ENCODE results near the gene SMARCD1. TPM values are rescaled to one million over a fixed set of nuclear protein-coding genes. Genes with fewer than 3 reads are reported as not detected.

SMARCD1 gene
- total RNA-seq (2022; extraction: Qiagen RNA extraction): 59.4 to 81.8 TPM (median 68.4 TPM) in 5 replicates

GRCh38 chr12:50084775-50085614, at the start of gene SMARCD1:
Gene SMARCD1, plus strand, starts transcription at chr12:50085342. Its CDS starts 28 bp downstream, at chr12:50085370.

DNA sequence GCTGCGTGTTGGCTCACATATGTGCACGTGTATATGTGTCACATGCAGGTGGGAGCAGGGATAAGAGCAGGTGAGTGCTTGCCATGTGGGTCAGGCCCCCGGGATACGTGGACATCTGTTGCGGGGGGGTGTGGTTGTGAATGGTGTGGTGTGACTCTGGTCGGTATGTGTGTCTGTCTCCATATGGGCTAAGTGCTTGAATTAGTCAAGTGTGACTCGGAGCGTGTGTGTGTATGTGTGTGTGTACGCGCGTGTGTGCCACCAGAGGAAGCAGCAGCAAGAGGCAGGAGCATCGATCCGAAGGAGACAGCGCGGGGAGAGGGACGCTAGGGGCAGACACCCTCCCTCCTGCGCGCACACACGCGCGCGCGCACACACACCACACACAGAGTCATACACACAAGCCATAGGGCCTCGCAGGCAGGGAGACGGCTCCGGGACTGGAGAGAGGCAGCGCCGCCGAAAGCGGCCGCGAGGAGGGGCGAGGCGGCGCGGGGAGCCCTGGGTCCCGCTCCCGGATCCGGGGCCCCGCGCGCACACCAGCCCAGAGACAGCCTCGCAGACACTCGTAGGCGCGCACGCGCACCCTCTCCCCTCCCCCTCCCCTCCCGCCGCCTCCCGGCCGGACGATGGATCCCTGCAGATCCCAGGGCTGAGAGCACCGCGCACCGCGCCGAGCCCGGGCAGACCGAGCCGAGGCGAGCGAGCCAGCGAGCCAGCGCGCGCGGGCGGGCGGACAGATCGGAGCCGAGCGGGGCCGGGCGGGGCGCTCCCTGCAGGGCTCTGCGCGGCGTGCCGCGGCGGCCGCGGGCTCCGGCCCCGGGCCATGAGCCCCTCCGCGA, 27.9 kb upstream of the SMARCD1 start, which contains the start of gene ASIC1:
ASIC1 (plus strand) TSS at position 597 of the 842 bp plus-strand sequence. CDS start 1,171 bp downstream, outside the sequence.

DNA sequence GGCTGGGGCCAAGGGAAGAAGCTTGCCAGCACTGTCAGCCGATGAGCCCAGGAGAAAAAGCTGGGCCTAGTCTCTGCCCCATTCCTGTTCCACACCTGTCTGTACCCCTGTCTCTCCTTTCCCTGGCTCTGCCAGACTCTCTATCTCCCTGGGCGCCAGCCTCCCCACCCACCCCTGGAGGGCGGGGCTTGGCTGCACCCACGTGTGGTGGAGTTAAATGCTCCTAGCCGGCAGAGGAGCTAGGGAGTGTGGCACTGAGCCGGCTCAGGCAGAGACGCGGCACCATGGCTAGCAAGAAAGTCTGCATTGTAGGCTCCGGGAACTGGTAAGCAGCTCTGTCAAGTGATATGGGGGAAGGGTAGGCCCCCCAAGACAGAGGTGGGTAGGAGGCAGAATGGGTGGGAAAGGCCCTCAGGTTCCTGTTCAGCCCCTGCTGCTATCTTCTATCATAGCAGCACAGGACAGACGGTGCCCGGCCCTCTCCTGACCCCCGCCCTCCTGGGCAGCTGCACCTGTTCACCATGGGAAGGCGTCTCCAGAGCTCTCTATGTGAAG, 18.7 kb downstream of the SMARCD1 start, which contains the start of gene GPD1:
GPD1 (plus strand) TSS at position 242 of the 555 bp plus-strand sequence; CDS start at position 285, 43 bp downstream.

GRCh38 chr12:50111693-50112455, 26.7 kb downstream of the SMARCD1 start, which contains the start of gene COX14:
Gene COX14, plus strand, starts transcription at chr12:50112236. Its CDS starts 7,808 bp downstream, at chr12:50120044.

Other genes with a start within 250 kb of the SMARCD1 start
- gene BCDIN3D, start 242.2 kb upstream of the SMARCD1 start, total RNA-seq (2022; extraction: Qiagen RNA extraction): 4.3 to 4.9 TPM (median 4.4 TPM) in 5 replicates
- gene FAIM2, start 181.4 kb upstream of the SMARCD1 start, total RNA-seq (2022; extraction: Qiagen RNA extraction): 0.02 TPM in 1 of 5 replicates, not detected in the others
- not detected in 5 replicates for gene AQP2, start 134.6 kb upstream of the SMARCD1 start, total RNA-seq (2022; extraction: Qiagen RNA extraction)
- gene AQP5, start 123.5 kb upstream of the SMARCD1 start, total RNA-seq (2022; extraction: Qiagen RNA extraction): not detected in 5 replicates
- gene AQP6, start 112.4 kb upstream of the SMARCD1 start, total RNA-seq (2022; extraction: Qiagen RNA extraction): 0.13 TPM in 1 of 5 replicates, not detected in the others
- 71.8 to 105 TPM (median 79.8 TPM) in 5 replicates for gene RACGAP1, start 59.8 kb upstream of the SMARCD1 start, total RNA-seq (2022; extraction: Qiagen RNA extraction)
- 5.2 to 5.9 TPM (median 5.6 TPM) in 5 replicates for gene ASIC1, start 27.7 kb upstream of the SMARCD1 start, total RNA-seq (2022; extraction: Qiagen RNA extraction)
- 0.13 to 0.38 TPM (median 0.18 TPM) in 5 replicates for gene GPD1, start 18.7 kb downstream of the SMARCD1 start, total RNA-seq (2022; extraction: Qiagen RNA extraction)
- 53.0 to 78.7 TPM (median 75.6 TPM) in 5 replicates for gene COX14, start 26.9 kb downstream of the SMARCD1 start, total RNA-seq (2022; extraction: Qiagen RNA extraction)
- 25.7 to 30.9 TPM (median 27.5 TPM) in 5 replicates for gene CERS5, start 82.0 kb downstream of the SMARCD1 start, total RNA-seq (2022; extraction: Qiagen RNA extraction)
- gene LIMA1, start 198.2 kb downstream of the SMARCD1 start, total RNA-seq (2022; extraction: Qiagen RNA extraction): 4.8 to 7.6 TPM (median 5.4 TPM) in 5 replicates

All from A549 treated with Hydrocortisone at 1 μM for 4 hours (cell line).